RWPE2 (cell line): ENCODE data around the gene C1orf174.
A peak's percentile ranks its signal among the peaks of the same experiment; 100 is the strongest.
"Not testable (repeated sequence)": the region's sequence is repeated elsewhere in the genome, so short reads cannot be mapped to it uniquely, and the experiment has no call there.

Source experiments
- ATAC-seq: fragments of 200-7000 bp; cut with Tn5 transposase; 3 replicates; pipeline ENCODE4 v1.9.1; 2021; ENCODE audit warnings: low read depth
- DNase-seq: peaks from one replicate; pipeline ENCODE4 v3.0.0-alpha.2; 2020; ENCODE audit warnings: low spot score
- H3K27ac ChIP-seq: fragments of 450-650 bp; 2 replicates; pipeline ENCODE4 v1.5.1; 2017; ENCODE audit warnings: mild to moderate bottlenecking; ENCODE audit not compliant: poor library complexity, severe bottlenecking
- H3K27me3 ChIP-seq: fragments of 250-450 bp; sonication (Bioruptor Pico); 2 replicates; pipeline ENCODE4 v1.5.1; 2021; ENCODE audit warnings: mild to moderate bottlenecking, moderate library complexity; ENCODE audit not compliant: insufficient read depth, poor library complexity, severe bottlenecking
- H3K36me3 ChIP-seq: fragments of 250-450 bp; sonication (Bioruptor Pico); 2 replicates; pipeline ENCODE4 v1.5.1; 2020; ENCODE audit warnings: low read depth, mild to moderate bottlenecking, moderate library complexity
- H3K4me1 ChIP-seq: fragments of 250-450 bp; sonication (Bioruptor Pico); 2 replicates; pipeline ENCODE4 v1.5.1; 2021; ENCODE audit warnings: mild to moderate bottlenecking, moderate library complexity; ENCODE audit not compliant: insufficient read depth, poor library complexity, severe bottlenecking
- H3K4me3 ChIP-seq: fragments of 250-450 bp; sonication (Bioruptor Pico); 2 replicates; pipeline ENCODE4 v1.5.1; 2021; ENCODE audit warnings: mild to moderate bottlenecking, moderate library complexity; ENCODE audit not compliant: severe bottlenecking
- H3K9me3 ChIP-seq: fragments of 250-450 bp; sonication (Bioruptor Pico); 2 replicates; pipeline ENCODE4 v1.5.1; 2021; ENCODE audit warnings: mild to moderate bottlenecking, moderate library complexity; ENCODE audit not compliant: severe bottlenecking
- TF ChIP-seq, protein P1 (sequence below): fragments of 450-650 bp; IDR thresholded peaks from one replicate; pipeline ENCODE4 v1.5.1; 2017; ENCODE audit warnings: mild to moderate bottlenecking, moderate library complexity; ENCODE audit not compliant: poor library complexity, severe bottlenecking

Gene C1orf174

DNA sequence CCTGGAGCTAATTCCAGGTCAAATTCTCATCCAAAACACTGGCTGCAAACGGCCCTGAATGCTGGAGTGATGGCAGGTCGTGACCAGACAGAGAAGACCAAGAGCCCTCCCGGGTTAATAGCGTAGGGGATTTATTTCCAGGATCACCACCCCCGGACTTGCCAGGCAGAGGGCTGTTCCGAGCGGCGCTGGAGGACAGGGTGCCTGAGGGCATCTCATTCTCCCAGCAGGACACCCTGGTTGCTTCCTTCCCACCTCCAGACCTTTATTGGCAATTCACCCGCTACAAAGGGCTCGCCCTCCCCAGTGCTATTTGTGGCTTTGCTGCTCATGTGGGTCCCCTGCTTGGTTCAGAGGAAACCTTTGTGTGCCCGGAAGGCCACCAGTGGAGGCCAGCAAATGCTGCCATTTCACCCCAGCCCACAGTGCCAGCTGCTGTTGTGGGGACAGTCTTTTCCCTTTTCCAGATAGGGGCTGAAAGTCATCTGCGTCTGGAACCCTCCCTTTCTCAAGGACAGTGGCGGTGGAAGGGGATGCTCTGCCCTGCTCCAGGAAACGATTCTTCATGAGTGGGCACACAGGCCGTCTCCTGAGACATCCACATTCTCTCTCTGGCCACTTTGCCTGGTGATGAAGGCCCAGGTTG lies 19.0 kb upstream of the C1orf174 start:
- Histone ChIP-seq H3K36me3 (no peaks in the 10 kb centered on the region), H3K9me3 (no peaks in the 10 kb centered on the region), H3K4me3 (no peak overlapping the region), H3K4me1 (no peaks in the 10 kb centered on the region), H3K27me3 (no peaks in the 10 kb centered on the region), H3K27ac (no peak overlapping the region)
- TF ChIP-seq, protein P1, sequence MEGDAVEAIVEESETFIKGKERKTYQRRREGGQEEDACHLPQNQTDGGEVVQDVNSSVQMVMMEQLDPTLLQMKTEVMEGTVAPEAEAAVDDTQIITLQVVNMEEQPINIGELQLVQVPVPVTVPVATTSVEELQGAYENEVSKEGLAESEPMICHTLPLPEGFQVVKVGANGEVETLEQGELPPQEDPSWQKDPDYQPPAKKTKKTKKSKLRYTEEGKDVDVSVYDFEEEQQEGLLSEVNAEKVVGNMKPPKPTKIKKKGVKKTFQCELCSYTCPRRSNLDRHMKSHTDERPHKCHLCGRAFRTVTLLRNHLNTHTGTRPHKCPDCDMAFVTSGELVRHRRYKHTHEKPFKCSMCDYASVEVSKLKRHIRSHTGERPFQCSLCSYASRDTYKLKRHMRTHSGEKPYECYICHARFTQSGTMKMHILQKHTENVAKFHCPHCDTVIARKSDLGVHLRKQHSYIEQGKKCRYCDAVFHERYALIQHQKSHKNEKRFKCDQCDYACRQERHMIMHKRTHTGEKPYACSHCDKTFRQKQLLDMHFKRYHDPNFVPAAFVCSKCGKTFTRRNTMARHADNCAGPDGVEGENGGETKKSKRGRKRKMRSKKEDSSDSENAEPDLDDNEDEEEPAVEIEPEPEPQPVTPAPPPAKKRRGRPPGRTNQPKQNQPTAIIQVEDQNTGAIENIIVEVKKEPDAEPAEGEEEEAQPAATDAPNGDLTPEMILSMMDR, result no peak
- ATAC-seq, result no peak
- DNase-seq, result peak; percentile 23

DNA sequence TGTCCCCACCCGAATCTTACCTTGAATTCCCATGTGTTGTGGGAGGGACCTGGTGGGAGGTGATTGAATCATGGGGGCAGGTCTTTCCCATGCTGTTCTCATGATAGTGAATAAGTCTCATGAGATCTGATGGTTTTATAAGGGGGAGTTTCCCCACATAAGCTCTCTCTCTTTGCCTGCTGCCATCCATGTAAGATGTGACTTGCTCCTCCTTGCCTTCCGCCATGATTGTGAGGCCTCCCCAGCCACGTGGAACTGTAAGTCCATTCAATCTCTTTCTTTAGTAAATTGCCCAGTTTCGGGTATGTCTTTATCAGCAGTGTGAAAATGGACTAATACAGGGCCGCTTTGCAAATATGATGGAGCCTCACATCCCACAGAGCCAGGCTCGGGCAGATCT lies 18.3 kb upstream of the C1orf174 start:
- not testable (repeated sequence) for DNase-seq, H3K27ac ChIP-seq, H3K27me3 ChIP-seq, H3K36me3 ChIP-seq, H3K9me3 ChIP-seq, H3K4me3 ChIP-seq, ATAC-seq, H3K4me1 ChIP-seq

DNA sequence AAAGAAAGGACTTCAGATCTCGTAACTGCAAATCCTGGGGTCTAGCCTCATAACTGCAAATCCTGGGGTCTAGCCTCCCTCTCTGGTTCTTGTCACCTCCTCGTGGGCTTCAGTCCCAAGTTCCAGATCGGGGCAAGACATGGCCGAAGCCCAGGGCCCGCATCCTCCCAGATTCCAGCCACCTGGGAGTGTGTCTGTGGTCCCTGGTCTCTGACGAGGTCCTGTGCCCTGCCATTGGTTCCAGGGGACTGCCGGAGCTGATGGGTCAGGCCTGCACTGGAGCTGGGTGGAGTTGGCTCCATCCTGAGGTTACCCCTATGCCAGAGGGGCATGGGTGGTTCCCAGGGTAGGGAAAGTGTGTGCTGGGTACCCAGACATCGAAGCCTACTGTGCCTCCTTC lies 17.7 kb upstream of the C1orf174 start:
- Histone ChIP-seq H3K27me3 (no peaks in the 10 kb centered on the region), H3K27ac (no peak overlapping the region), H3K4me3 (no peak overlapping the region), H3K4me1 (no peaks in the 10 kb centered on the region), H3K9me3 (no peaks in the 10 kb centered on the region), H3K36me3 (no peaks in the 10 kb centered on the region)
- TF ChIP-seq, protein P1, result no peak
- no peak for ATAC-seq
- no peak for DNase-seq

DNA sequence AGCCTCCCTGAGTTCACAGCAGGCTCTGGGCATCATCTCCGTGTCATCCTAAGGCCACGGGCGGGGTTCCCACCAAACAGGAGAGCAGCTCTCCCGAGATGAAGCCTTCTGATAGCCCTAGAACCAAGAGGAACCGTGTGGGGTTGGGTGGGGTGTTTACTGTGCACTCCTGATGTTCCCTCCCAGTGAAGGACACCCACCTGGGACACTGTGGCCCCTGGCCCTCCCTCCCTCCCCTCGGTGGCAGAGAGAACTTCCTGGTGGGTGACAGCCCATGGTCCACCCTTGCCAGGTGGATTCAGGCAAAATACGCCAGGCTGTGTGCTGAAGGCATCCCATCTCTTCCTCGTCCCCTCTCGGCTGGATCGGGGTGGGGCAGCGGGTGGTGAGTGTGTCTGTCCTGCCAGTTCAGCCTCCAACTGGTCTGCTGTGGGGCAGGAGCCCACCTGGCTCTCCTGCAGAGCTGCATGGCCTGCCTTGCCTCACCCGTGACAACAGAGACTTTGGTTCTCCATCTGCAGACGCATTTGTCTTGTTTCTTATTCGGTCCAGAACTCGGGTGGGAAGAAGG lies 15.6 kb upstream of the C1orf174 start:
- TF ChIP-seq, protein P1, result no peak
- no peaks in the 10 kb centered on the region for H3K9me3 ChIP-seq
- no peak for DNase-seq
- H3K4me3 ChIP-seq, result no peak overlapping the region
- no peaks in the 10 kb centered on the region for H3K4me1 ChIP-seq
- no peak for ATAC-seq
- no peak overlapping the region for H3K27ac ChIP-seq
- H3K27me3 ChIP-seq, result no peaks in the 10 kb centered on the region
- H3K36me3 ChIP-seq, result no peaks in the 10 kb centered on the region

DNA sequence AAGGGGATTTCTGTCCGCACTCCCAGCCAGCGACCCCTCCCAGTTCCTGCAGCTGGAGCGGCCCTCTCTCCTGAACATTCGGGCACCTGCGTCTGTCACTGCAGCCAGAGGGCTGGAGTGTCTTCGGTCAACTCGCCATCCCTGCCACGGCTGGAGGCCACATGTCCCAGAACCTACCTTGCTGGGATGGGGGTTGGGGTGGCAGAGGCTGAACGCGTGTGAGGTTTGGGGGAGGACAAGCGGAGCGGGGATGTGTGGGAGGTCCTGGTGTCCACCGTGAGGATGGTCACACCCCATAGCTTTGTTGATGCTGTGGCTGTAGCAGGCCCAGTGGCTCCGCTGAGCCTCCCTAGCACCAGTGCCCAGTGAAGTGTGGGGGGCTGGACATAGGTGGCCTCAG lies 14.8 kb upstream of the C1orf174 start:
- Histone ChIP-seq H3K4me1 (no peaks in the 10 kb centered on the region), H3K4me3 (no peak overlapping the region), H3K36me3 (no peaks in the 10 kb centered on the region), H3K27me3 (no peaks in the 10 kb centered on the region), H3K27ac (no peak overlapping the region), H3K9me3 (no peaks in the 10 kb centered on the region)
- ATAC-seq (no peak), DNase-seq (no peak)
- TF ChIP-seq, protein P1, result no peak
